Ishikawa (cell line): Measurements from ENCODE around the gene C2CD4C.

Experiments
- CEBPB ChIP-seq: IDR thresholded peaks from 2 replicates; pipeline ENCODE4 v1.6.1; 2012
- CREB1 ChIP-seq: IDR thresholded peaks from 2 replicates; pipeline ENCODE4 v1.6.1; 2012; ENCODE audit warnings: low read depth
- FOXM1 ChIP-seq: IDR thresholded peaks from 2 replicates; pipeline ENCODE4 v1.6.1; 2012; ENCODE audit warnings: low read depth, borderline replicate concordance
- MAX ChIP-seq: IDR thresholded peaks from 2 replicates; pipeline ENCODE4 v1.6.1; 2012
- REST ChIP-seq: IDR thresholded peaks from 2 replicates; pipeline ENCODE4 v1.6.1; 2012; ENCODE audit warnings: low read depth, mild to moderate bottlenecking
- TAF1 ChIP-seq: IDR thresholded peaks from 2 replicates; pipeline ENCODE4 v1.6.1; 2012; ENCODE audit warnings: low read depth, mild to moderate bottlenecking
- TEAD4 ChIP-seq: IDR thresholded peaks from 2 replicates; pipeline ENCODE4 v1.6.1; 2012
- YY1 ChIP-seq: IDR thresholded peaks from 2 replicates; pipeline ENCODE4 v1.6.1; 2012; ENCODE audit warnings: low read depth

- TF ChIP-seq FOXM1 (no peak), TAF1 (0 out of 2 replicates have a peak, but pooled peaks have one; percentile 11), TEAD4 (no peak), CREB1 (no peak), YY1 (no peak), CEBPB (no peak), MAX (no peak), REST (no peak)
These were observed 2.9 kb upstream of the C2CD4C start for GRCh38 chr19:411723-412355.
